K562 (cell line): ENCODE results near the gene CCNL1. TPM values are rescaled to one million over a fixed set of nuclear protein-coding genes. Genes with fewer than 3 reads are reported as not detected.

Source experiments
- CBFA2T2 ChIP-seq: fragments of 450-650 bp; conservative IDR thresholded peaks from 2 replicates; pipeline ENCODE4 v1.6.1; 2017; ENCODE audit warnings: mild to moderate bottlenecking
- CCNT2 ChIP-seq: IDR thresholded peaks from 2 replicates; pipeline ENCODE4 v1.6.1; 2011; ENCODE audit warnings: borderline replicate concordance, low read depth, mild to moderate bottlenecking, moderate library complexity, mixed read lengths, low read length; ENCODE audit not compliant: insufficient read length; ENCODE audit errors: extremely low read depth
- EP300 ChIP-seq: IDR thresholded peaks from 2 replicates; pipeline ENCODE4 v1.6.1; 2012; ENCODE audit warnings: low read length, improper control_type of control experiment
- GATAD2A ChIP-seq: fragments of 450-650 bp; IDR thresholded peaks from 2 replicates; pipeline ENCODE4 v1.6.1; 2017
- HDAC1 ChIP-seq, 2 experiments: fragments of 450-650 bp; IDR thresholded peaks; 2 replicates each; pipeline ENCODE4 v1.6.1; 2016 to 2017; ENCODE audit warnings: inconsistent platforms in 1 of 2, mild to moderate bottlenecking in 1 of 2, moderate library complexity in 1 of 2
- JUND ChIP-seq, 2 experiments: IDR thresholded peaks; 2 replicates in 1 of 2; 3 replicates in 1 of 2; pipeline ENCODE4 v1.6.1; 2011; ENCODE audit warnings: borderline replicate concordance in 2 of 2, low read depth in 2 of 2, low read length in 2 of 2, improper control_type of control experiment in 1 of 2, missing biosample characterization in 1 of 2, missing genetic modification characterization in 1 of 2, missing genetic modification reagents in 1 of 2
- KDM1A ChIP-seq, 2 experiments: fragments of 450-650 bp; IDR thresholded peaks; 2 replicates each; pipeline ENCODE4 v1.6.1; 2016; ENCODE audit warnings: mild to moderate bottlenecking in 2 of 2
- L3MBTL2 ChIP-seq: fragments of 450-650 bp; IDR thresholded peaks from 2 replicates; pipeline ENCODE4 v1.6.1; 2016; ENCODE audit warnings: mild to moderate bottlenecking, moderate library complexity
- NR4A1 ChIP-seq, 2 experiments: fragments of 250-450 bp in 1 of 2; fragments of 450-650 bp in 1 of 2; sonication (Bioruptor Pico) in 1 of 2; IDR thresholded peaks; 2 replicates each; pipeline versions ENCODE4 v1.4.0 to v1.6.1; 2016 to 2020; ENCODE audit warnings: mild to moderate bottlenecking in 2 of 2, missing compliant biosample characterization in 1 of 2, missing genetic modification characterization in 1 of 2, moderate library complexity in 1 of 2
- NRF1 ChIP-seq, 2 experiments: fragments of 450-650 bp; IDR thresholded peaks in 1 of 2; conservative IDR thresholded peaks in 1 of 2; 2 replicates each; pipeline ENCODE4 v1.6.1; 2014; ENCODE audit warnings: mild to moderate bottlenecking in 2 of 2
- PPARD ChIP-seq: fragments of 250-450 bp; sonication (Bioruptor Pico); IDR thresholded peaks from 2 replicates; pipeline ENCODE4 v1.8.0; 2022; ENCODE audit warnings: inconsistent platforms, mild to moderate bottlenecking, moderate library complexity
- RBM25 ChIP-seq: fragments of 200-400 bp; formaldehyde crosslinking; IDR thresholded peaks from 2 replicates; pipeline ENCODE4 v1.6.1; 2018; ENCODE audit warnings: low read length, low read depth, moderate library complexity; ENCODE audit not compliant: severe bottlenecking
- TEAD4 ChIP-seq, 2 experiments: sonication (generic) in 1 of 2; formaldehyde crosslinking in 1 of 2; IDR thresholded peaks; 2 replicates each; pipeline versions ENCODE4 v1.6.1 to v1.8.0; 2012 to 2022; ENCODE audit warnings: borderline replicate concordance in 1 of 2, inconsistent platforms in 1 of 2, low read length in 1 of 2, mild to moderate bottlenecking in 1 of 2, missing genetic modification reagents in 1 of 2
- ZNF395 ChIP-seq: fragments of 200-800 bp; sonication (Bioruptor generic); IDR thresholded peaks from 2 replicates; pipeline ENCODE4 v1.6.1; 2017; ENCODE audit warnings: missing genetic modification characterization, missing compliant biosample characterization
- ZNF778 ChIP-seq: fragments of 450-650 bp; formaldehyde crosslinking; IDR thresholded peaks from 2 replicates; pipeline ENCODE4 v1.4.0; 2020; ENCODE audit warnings: mild to moderate bottlenecking, moderate library complexity
- polyA plus RNA-seq, 8 experiments: library from polyadenylated mRNA; depleted of rRNA in 4 of 8; stranded (reverse) in 5 of 8; unstranded in 3 of 8; fragments of >200 nt; fragmentation: Nextera tagmentation in 2 of 8; fragmentation: Illumina TruSeq in 1 of 8; extraction: Ambion mirVana in 2 of 8; extraction: Trizol in 1 of 8; gene quantifications; 2 replicates each; pipeline versions ENCODE4 v1.2.1 to v1.2.3, GENCODE V29; 2011 to 2014; ENCODE audit warnings: inconsistent platforms in 1 of 8, missing spikeins in 1 of 8
- total RNA-seq, 7 experiments: library from RNA; depleted of rRNA in 6 of 7; stranded (reverse); fragments of >200 nt in 6 of 7; fragmentation: Illumina TruSeq in 2 of 7; extraction: Trizol in 2 of 7; gene quantifications; 2 replicates each; pipeline versions ENCODE4 v1.2.1 to v1.2.3, GENCODE V29; 2011 to 2021; ENCODE audit warnings: low replicate concordance in 1 of 7
- TF ChIP-seq, protein P1 (sequence below): fragments of 200-800 bp; sonication (Bioruptor generic); IDR thresholded peaks from 2 replicates; pipeline ENCODE4 v1.6.1; 2017; ENCODE audit warnings: missing genetic modification characterization, missing compliant biosample characterization
- TF ChIP-seq, protein P2 (sequence below): fragments of 450-650 bp; IDR thresholded peaks from 2 replicates; pipeline ENCODE4 v1.6.1; 2016
- TF ChIP-seq, protein P3 (sequence below): fragments of 250-450 bp; sonication (Bioruptor Pico); IDR thresholded peaks from 2 replicates; pipeline ENCODE4 v1.5.0; 2022; ENCODE audit warnings: mild to moderate bottlenecking

CCNL1 gene
- total and polyA plus RNA-seq, 9 of the 15 experiments (the other 6 are each of a cell fraction or from before 2014, with no cell fraction given), result 16.1 to 186 (median 132) TPM

GRCh38 chr3:157110761-157111278, 49.1 kb downstream of the CCNL1 start (continued):
- TF ChIP-seq PPARD (CRISPR knock-in tag) (no peak), CBFA2T2 (peak; percentile 80), L3MBTL2 (0 out of 2 replicates have a peak, but pooled peaks have one; percentile 34), JUND (IDR thresholded peaks at IDR 0.05; ENCODE audit: borderline replicate concordance, low read depth, low read length) (peak; percentile 21; the same call in 1 of the 2 replicates), JUND (tag; IDR thresholded peaks at IDR 0.05; ENCODE audit: borderline replicate concordance, low read depth, low read length) (peak; percentile 69; the same call in 1 of the 3 replicates), NR4A1 (CRISPR knock-in tag; IDR thresholded peaks at IDR 0.05) (no peak), NR4A1 (tag; IDR thresholded peaks at IDR 0.05) (peak; percentile 79), TEAD4 (IDR thresholded peaks at IDR 0.05; ENCODE audit: low read length) (peak; percentile 73), TEAD4 (CRISPR knock-in tag; IDR thresholded peaks at IDR 0.05; ENCODE audit: borderline replicate concordance) (no peak), KDM1A (IDR thresholded peaks at IDR 0.05) (peak; percentile 85), ZNF395 (CRISPR knock-in tag) (0 out of 2 replicates have a peak, but pooled peaks have one; percentile 25), ZNF778 (CRISPR knock-in tag) (no peak), GATAD2A (no peak), RBM25 (no peak), CCNT2 (peak; percentile 24), NRF1 (conservative IDR thresholded peaks at IDR 0.05 in 1 of 2, IDR thresholded peaks at IDR 0.05 in 1 of 2) (peak; percentile 23 to 27; a peak in 2 of 4 replicates), EP300 (peak; percentile 72; the same call in 1 of the 2 replicates), HDAC1 (IDR thresholded peaks at IDR 0.05) (peak; percentile 30 to 64; a peak in 1 of 4 replicates)
- TF ChIP-seq, protein P1, sequence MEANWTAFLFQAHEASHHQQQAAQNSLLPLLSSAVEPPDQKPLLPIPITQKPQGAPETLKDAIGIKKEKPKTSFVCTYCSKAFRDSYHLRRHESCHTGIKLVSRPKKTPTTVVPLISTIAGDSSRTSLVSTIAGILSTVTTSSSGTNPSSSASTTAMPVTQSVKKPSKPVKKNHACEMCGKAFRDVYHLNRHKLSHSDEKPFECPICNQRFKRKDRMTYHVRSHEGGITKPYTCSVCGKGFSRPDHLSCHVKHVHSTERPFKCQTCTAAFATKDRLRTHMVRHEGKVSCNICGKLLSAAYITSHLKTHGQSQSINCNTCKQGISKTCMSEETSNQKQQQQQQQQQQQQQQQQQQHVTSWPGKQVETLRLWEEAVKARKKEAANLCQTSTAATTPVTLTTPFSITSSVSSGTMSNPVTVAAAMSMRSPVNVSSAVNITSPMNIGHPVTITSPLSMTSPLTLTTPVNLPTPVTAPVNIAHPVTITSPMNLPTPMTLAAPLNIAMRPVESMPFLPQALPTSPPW (CRISPR knock-in tag), result 0 out of 2 replicates have a peak, but pooled peaks have one; percentile 22
- TF ChIP-seq, protein P2, sequence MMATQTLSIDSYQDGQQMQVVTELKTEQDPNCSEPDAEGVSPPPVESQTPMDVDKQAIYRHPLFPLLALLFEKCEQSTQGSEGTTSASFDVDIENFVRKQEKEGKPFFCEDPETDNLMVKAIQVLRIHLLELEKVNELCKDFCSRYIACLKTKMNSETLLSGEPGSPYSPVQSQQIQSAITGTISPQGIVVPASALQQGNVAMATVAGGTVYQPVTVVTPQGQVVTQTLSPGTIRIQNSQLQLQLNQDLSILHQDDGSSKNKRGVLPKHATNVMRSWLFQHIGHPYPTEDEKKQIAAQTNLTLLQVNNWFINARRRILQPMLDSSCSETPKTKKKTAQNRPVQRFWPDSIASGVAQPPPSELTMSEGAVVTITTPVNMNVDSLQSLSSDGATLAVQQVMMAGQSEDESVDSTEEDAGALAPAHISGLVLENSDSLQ, result peak; percentile 65; the same call in 1 of the 2 replicates
- TF ChIP-seq, protein P3, sequence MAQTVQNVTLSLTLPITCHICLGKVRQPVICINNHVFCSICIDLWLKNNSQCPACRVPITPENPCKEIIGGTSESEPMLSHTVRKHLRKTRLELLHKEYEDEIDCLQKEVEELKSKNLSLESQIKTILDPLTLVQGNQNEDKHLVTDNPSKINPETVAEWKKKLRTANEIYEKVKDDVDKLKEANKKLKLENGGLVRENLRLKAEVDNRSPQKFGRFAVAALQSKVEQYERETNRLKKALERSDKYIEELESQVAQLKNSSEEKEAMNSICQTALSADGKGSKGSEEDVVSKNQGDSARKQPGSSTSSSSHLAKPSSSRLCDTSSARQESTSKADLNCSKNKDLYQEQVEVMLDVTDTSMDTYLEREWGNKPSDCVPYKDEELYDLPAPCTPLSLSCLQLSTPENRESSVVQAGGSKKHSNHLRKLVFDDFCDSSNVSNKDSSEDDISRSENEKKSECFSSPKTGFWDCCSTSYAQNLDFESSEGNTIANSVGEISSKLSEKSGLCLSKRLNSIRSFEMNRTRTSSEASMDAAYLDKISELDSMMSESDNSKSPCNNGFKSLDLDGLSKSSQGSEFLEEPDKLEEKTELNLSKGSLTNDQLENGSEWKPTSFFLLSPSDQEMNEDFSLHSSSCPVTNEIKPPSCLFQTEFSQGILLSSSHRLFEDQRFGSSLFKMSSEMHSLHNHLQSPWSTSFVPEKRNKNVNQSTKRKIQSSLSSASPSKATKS (CRISPR knock-in tag), result no peak
